HG02938 (cell line): ENCODE data around the gene TRPM5.

Experiments
- ATAC-seq: cut with Tn5 transposase; IDR thresholded peaks from one replicate; pipeline ENCODE4 v1.9.1; 2021; ENCODE audit warnings: mild to moderate bottlenecking, moderate library complexity; ENCODE audit not compliant: unreplicated experiment

The TRPM5 gene

GRCh38 chr11:2470495-2470894 is 26.2 kb upstream of the TRPM5 start:
- ATAC-seq = no peak

GRCh38 chr11:2468363-2469235 is 24.3 kb upstream of the TRPM5 start:
- no peak for ATAC-seq

- ATAC-seq = no peak
These were observed 23.4 kb upstream of the TRPM5 start for GRCh38 chr11:2467695-2468055.

GRCh38 chr11:2466869-2467694 is 22.8 kb upstream of the TRPM5 start:
- no peak for ATAC-seq

DNA sequence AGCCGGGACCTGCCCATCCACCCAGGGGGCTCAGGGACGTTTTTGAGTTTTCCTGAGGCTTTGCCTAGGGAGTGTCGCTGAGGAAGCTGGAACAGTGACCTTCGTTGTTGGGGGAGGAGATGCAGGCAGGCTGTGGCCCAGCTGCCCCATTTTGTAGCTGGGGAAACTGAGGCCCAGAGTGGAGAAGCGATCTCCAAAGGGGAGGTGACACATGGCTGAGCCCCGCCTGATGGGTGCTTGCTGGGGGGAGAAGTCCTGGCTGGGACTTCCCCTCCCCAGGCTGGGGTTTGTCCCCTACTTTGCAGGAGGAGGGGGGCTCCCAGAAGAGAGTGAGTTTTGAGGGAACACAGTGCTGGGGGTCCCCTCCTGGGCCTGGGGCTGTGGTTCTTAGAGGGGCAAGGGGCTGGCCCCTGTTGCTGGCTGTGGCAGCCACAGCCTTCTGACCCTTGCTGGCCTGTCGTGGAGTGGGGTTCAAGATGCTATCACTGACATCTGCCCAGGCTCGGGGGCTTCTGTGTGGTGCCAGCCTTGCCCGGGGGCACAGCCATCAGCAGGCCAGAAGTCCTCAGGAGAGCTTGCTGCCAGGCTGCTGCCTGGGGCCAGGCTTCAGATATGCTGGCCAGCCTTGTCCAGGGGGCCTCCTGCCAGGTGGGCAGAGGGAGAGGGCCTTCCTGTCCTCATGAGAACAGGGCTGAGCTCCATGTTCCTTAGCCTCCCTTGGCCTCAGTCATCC is 21.9 kb upstream of the TRPM5 start:
- no peak for ATAC-seq

GRCh38 chr11:2465202-2466068 is 21.1 kb upstream of the TRPM5 start:
- ATAC-seq = no peak

GRCh38 chr11:2464451-2465165 is 20.3 kb upstream of the TRPM5 start:
- ATAC-seq = no peak

GRCh38 chr11:2463766-2464277 is 19.5 kb upstream of the TRPM5 start:
- ATAC-seq = no peak

DNA sequence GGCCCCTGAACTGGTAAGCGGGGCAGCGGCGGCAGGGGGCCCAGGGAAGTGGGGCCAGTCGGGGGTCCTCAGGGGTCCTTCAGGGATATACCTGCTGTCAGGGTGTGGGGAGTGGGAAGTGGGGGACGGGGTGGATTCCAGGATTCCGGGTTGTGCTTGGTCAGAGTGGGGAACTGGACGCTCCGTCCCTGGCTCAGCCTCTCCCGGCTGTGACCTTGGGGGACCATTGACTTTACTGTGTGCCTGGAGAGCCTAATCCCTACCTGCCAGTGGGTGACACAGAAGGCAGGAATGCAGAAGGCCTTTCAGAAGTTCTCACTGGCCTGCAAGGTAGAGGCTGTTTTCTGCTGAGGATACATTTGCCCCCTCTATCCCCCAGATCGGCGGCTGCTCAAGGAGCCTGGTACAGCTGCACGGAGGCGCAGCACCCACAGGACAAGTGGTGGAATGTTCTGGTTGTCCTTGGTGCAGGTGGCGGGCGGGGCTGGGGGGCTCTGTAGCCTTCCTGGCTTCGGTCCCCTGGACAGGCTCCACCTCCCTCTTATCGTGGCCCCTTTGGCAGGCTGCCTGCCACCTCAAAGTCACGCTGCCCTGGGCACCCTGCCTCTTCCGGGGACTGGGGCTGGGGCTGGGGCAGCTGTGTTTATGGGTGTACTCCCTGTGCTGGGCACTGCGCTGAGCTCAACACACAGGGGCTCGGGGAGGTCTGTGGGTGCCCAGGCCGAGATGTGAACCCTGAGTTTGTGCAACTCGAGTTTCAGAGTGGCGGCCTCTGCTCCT is 18.9 kb upstream of the TRPM5 start:
- no peak for ATAC-seq

DNA sequence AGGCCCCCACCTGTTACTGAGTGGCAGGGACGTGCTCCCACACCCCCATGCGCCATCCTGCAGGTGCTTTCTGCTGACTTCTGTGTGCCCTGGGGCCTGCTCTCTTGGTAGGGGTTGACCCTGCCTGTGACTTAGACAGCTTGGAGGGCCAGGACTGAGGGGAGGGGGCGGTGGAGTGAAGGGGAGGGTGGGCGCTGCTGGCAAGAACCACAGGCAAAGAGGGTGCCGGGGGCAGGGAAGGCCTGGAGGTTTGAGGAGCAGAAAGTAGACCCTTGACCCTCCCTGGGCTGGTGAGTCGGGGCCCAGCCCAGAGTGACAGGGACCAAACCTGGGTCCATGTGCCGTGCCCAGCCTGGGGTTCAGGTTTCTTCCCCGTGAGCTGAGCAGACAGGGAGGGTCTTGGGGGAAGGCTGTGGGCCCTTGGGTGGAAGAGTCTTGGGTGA is 18.2 kb upstream of the TRPM5 start:
- ATAC-seq = no peak

GRCh38 chr11:2461956-2462542 is 17.7 kb upstream of the TRPM5 start:
- no peak for ATAC-seq

- no peak for ATAC-seq
These were observed 17.1 kb upstream of the TRPM5 start for GRCh38 chr11:2461253-2461955.

DNA sequence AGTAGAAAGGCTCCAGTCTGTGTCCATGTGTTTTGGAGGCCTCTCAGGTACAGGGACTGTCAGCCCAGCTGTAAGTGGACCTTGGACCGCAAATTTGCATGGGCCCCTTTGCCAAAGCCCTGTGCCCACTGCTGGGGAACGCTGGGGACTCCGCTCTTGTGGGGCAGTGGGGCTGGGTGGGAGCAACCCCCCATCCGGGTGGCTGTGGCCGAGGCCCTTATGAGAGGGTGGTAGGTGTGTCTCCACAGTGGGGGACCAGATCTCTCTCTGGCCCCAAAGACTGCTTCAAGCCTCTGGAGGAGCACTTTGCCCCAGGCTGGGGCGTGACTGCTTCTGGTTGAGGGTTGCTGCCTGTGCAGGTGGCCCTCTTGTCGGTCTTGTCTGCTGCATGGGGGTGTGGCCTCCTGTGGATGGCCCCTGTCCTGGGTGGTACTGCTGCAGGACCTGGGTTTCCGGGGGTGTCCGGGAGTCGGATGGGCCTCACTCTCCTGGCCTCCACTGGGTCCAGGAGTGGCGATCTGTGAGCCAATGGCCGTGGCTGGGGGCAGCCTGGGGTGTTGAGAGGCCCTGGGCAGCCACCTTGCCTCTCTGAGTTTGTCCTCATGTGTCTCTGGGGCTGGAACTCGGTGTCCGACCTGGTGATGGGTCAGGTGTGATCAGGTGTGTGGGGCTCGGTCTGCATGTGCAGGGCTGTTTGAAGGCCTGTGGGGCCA is 16.4 kb upstream of the TRPM5 start:
- ATAC-seq = no peak

- ATAC-seq = no peak
These were observed 15.7 kb upstream of the TRPM5 start for GRCh38 chr11:2459796-2460531.

DNA sequence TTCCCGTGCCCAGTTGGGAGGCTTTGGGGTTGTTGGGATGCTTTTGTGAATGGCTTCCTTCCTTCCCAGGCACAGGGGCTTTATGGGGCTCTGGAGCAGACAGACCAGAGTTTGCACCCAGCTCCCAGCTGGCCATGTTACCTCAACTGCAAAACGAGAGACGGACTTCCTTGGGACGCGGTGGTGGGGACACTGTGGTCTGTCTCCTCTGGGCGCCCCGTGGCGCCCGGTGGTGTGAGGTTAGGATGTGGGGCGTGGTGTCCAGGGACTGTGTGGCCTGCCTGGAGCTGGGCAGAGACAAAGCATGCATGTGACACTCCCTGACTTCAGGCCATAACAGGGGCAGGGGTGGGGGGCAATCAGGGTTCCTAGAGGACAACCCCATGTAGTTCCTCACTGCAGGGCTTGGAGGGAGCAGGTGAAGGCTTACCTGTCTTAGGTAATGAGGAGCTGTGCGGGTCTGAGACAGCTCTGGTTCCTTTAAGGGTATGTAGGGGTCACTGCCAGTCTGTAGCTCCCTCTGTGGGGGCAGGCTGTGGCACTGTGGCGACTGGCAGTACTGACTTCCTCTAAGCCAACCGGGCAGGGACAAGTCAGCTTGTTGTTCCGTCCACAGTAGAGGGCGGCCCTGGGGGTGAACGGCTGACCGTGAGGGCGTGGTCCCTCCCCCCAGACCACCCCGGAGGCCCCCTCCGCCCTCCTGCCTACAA is 14.9 kb upstream of the TRPM5 start:
- no peak for ATAC-seq

GRCh38 chr11:2458321-2458720 is 14.0 kb upstream of the TRPM5 start:
- ATAC-seq = no peak
